Upper lobe of left lung (tissue), 4 donors: ENCODE results near the gene CLDN6.

Source experiments
- CTCF ChIP-seq, 6 experiments: fragments of 450-650 bp in 4 of 6; fragments of 200-600 bp in 2 of 6; sonication (generic) in 2 of 6; IDR thresholded peaks; one replicate each; pipeline ENCODE4 v1.5.1; 2016 to 2019; ENCODE audit warnings: antibody characterized with exemption in 6 of 6
- EP300 ChIP-seq, 4 donors: sonication (generic); formaldehyde crosslinking; IDR thresholded peaks; one replicate each; pipeline ENCODE4 v1.5.1; 2017; ENCODE audit warnings: antibody characterized with exemption in 4 of 4, control low read depth in 2 of 4
- POLR2A ChIP-seq, 4 donors: fragments of 450-650 bp; IDR thresholded peaks; one replicate each; pipeline ENCODE4 v1.5.1; 2016 to 2017; ENCODE audit warnings: antibody characterized with exemption in 4 of 4, mild to moderate bottlenecking in 2 of 4

DNA sequence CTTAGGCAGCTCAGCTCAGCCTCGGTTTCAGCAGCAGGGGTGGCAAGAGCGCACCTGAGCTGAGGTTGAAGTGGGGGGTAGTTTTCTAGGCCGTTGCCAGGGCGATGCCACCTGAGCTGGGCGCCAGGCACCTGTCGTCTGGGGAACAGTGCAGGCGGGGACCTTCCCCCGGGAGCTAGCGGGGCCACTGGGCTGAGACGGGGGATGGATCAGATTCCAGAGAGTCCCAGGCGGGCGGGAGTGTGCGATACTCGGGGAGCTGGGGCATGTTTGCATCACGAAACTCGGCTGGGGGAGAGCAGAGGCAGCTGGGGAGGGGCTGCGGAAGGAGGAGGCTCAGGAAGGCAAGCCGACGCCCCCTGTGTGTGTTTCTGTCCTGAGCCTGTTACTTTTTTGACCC, 5.7 kb downstream of the CLDN6 start:
- no peak for TF ChIP-seq CTCF (IDR thresholded peaks at IDR 0.05)
- TF ChIP-seq EP300 (IDR thresholded peaks at IDR 0.05) = no peak
- TF ChIP-seq POLR2A (IDR thresholded peaks at IDR 0.05) = no peak
